DMS79 (cell line): ENCODE data around the gene LGALS1.
"Not testable (repeated sequence)": the region's sequence is repeated elsewhere in the genome, so short reads cannot be mapped to it uniquely, and the experiment has no call there.

Experiments used
- DNase-seq: peaks from one replicate; lab custom pipeline; 2025; lab: John Stamatoyannopoulos, UW

Gene LGALS1

DNA sequence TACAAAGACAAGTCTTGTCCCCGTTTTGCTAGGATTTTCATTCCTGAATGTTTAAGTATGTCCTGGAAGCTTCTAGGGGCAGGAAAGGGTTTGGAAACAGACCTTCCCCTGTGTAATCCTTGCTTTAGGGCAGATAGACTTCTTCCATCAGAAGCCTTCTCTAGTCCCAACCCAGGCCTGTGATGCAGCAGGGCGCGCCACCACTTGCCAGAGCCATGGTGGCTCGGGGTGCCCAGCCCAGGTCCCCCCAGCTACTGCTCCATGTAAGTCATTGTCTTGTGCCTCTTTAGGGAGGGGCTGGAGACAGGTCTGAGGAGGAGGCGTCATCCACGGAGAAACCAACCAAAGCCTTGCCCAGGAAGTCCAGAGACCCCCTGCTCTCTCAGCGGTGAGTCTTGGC, 15.0 kb downstream of the LGALS1 start:
- no peak for DNase-seq

- no peak for DNase-seq
These were observed 15.6 kb downstream of the LGALS1 start for GRCh38 chr22:37690901-37691504.

DNA sequence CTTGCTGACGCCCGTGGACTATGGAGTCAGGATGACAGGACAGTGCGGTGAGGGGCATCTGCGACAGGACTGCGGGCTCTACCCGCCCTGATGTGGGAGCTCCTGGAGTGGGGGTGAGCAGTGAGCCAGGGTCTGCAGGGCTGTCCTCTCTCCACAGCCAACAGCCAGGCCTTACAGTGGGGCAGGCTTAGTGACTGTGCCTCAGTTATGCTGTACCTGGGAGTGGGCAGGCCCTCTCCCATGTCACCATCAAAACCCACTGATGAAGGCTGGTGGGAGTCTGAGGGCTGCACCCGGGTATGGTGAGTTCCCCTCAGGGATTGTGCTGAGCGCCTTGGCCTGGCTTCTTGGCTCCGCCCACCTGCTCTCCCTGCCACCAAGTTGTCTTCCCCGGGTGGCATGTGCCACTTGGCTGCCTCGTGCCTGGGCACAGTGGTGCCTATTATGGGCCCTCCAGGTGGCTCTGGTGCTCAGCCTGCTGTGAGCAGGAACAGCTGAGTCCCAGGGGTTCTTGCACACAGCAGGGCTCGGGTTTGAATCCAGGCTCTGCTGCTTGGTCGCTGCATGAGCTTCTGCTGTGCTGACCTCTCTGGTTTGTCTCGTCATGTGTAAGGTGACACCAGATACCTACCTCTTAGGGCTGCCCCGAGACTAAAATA, 17.3 kb downstream of the LGALS1 start:
- no peak for DNase-seq

DNA sequence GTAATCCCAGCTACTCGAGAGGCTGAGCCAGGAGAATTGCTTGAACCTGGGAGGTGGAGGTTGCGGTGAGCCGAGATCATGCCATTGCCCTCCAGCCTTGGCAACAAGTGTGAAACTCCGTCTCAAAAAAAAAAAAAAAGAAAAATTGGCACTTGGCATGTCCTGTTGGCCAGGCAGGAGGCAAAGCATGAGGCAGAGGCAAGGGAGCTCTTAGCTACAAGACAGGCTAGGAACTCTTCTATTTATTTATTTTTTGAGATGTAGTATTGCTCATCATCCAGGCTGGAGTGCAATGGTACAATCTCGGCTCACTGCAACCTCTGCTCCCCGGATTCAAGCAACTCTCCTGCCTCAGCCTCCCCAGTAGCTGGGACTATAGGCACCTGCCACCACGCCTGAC, 18.7 kb downstream of the LGALS1 start:
- DNase-seq: not testable (repeated sequence)

DNA sequence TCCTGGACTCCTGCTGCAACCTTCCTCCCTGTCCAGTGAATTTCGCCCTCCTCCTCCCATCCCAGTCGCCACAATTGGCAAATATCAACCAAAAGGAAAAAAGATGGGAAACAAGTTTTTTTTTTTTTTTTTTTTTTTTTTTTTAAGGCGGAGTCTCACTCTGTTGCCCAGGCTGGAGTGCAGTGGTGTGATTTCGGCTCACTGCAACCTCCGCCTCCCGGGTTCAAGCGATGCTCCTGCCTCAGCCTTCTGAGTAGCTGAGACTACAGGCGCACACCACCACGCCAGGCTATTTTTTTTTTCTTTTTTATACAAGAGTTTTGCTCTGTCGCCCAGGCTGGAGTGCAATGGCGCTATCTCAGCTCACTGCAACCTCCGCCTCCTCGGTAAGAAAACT, 20.8 kb downstream of the LGALS1 start:
- DNase-seq: not testable (repeated sequence)

DNA sequence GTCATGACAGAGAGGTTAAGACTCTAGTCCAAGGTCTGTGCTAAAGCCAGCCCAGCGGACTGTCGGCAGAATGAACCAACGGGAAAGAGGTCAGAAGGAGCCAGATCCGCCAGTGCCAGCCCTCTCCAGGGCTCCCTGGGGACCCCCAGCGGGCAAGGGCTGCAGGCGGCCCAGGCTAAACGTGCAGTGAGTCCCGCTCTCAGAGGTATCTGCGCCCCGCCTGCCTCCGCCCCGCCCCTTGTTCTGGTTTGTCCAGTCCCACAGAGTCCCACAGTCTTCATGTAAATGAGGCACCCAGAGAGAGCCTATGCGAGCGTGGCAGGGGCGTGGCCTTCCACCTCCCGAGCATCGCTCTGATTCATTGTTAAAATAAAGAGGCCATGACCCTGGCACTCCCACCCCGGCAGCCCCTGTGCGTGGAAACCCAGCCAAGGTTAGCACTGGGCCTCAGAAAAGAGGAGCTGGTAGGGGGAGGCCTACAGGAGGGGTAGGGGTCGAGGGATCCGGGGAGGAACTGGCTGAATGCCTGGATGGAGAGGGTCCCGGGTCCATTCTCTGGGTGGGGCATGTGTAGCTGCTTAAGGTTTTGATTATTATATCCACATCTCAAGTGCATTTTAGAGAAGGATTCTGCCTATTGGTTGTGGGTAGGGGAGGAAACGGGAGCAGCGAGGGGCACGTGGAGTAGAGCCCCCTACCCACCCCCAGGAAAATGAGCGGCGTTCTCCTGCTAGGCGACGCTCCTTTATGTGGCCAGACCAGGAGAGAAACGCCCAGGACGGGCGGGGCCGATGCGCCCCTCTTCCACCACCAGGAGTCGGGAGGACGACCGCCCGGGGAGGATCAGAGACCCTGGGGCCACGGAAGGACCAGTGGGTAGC, 21.5 kb downstream of the LGALS1 start, which contains the start of gene TRIOBP:
Gene TRIOBP, plus strand, starts transcription at position 392 of the 881 bp plus-strand sequence. CDS start 4,318 bp downstream, outside the sequence.
- peak; percentile 90 for DNase-seq

- DNase-seq: no peak
These were observed 22.1 kb downstream of the LGALS1 start for GRCh38 chr22:37697538-37697835.

GRCh38 chr22:37701141-37701786, 25.8 kb downstream of the LGALS1 start:
- no peak for DNase-seq

DNA sequence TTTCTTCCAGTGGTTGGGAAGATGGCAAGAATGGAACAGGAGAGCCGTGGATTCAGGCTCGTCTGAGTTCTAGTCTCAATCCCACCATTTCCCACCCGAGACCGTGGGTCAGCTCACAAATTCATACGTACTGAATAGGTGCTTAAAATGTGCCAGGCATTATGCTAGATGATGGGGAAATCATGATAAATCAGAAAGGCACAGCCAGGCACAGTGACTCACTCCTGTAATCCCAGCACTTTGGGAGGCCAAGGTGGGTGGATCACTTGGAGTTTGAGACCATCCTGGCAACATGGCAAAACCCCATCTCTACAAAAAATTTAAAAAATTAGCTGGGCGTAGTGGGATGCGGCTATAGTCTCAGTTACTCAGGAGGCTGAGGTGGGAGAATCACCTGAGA, 28.5 kb downstream of the LGALS1 start:
- DNase-seq: no peak

GRCh38 chr22:37704645-37705044, 29.2 kb downstream of the LGALS1 start:
- no peak for DNase-seq

DNA sequence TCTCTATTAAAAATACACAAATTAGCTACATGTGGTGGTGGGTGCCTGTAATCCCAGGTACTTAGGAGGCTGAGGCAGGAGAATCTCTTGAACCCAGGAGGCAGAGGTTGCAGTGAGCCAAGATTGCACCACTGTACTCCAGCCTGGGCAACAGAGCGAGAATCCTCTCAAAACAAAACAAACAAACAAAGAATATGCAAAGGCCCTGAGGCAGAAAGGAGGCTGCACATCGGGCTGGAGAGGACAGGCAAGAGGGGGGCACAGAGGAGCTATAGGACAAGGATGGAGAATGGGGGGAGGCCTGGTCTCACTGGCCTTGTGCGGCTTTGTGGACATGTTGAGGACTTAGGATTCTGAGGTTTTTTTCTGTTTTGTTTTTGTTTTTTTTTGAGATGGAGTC, 29.8 kb downstream of the LGALS1 start:
- no peak for DNase-seq

DNA sequence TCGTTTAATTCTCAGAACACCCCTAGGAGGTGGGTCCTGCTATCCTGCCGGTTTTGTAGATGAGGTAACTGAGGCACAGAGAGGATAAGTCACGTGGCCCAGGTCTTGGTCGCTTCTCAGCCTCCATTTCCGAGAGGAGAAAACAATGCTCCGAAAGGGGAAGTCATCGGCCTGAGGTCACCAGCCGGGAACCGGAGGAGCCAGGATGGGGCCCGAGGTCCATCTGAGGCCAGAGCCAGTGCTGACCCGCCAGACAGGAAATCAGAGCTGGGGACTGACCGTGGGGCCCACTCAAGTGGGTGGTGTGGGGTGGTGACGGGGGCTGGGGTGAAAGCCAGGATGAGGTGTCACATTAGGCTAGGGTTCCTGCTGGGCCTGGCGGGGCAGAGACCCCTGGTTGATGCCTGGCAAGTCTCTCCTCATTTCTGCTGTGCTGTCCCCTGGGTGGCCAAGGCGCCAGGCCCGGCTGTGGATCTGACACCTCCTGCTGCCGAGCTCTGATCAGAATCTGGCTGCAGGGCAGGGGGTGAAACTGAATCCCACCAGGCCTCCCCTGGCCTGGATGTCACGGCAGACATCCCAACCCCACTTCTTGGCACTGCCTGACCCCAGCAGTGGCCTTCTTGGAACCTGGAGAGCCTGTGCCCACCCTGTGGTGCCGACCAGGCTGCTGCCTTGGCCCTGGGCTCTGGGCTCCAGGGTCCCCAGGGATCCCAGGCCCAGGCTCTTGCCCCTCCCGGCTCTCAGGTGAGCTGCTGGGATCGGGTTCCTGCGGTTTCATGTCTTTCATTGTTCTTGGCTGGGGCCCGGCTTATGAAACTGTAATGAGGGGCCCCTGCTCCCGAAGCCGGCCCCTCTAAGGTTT, 33.4 kb downstream of the LGALS1 start:
- DNase-seq: no peak

GRCh38 chr22:37709445-37709765, 34.0 kb downstream of the LGALS1 start:
- no peak for DNase-seq

DNA sequence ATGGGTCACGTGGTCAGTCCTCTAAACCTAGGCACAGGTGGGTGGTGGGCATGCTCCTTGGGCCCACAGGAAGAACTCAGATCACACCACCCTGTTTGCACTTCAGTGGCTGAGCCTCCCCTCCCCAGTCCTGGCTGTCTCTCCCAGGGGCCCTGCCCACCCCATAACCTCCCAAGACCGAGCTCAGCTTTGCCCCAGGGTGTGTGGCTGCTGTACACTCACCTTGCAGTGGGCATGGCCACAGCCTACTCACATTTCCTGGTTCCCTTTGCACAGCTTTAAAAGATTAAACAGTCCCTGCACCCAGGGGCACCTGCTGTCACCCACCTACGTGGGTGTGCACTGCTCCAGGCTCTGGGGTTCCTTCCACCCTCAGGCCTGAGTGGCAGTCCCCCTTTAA, 35.2 kb downstream of the LGALS1 start:
- DNase-seq: no peak

DNA sequence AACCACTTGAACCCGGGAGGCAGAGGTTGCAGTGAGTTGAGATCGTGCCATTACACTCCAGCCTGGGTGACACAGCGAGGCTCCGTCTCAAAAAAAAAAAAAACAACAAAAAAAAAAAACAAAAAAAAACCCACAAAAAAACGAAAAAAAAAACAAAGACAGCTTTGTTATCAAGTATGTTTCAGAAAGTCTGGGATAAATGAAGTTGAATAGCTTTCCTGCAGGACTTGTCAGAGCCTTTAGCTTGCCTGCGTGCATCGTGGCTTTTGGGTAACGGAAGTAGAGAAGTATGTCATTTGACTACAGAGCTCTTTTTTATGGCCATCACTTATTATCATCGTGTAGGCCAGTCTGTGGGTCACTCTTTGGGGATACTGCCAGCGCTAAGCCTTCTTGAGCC, 36.1 kb downstream of the LGALS1 start:
- no peak for DNase-seq

- DNase-seq: no peak
These were observed 38.3 kb downstream of the LGALS1 start for GRCh38 chr22:37713761-37714160.

GRCh38 chr22:37714634-37715033, 39.2 kb downstream of the LGALS1 start:
- DNase-seq: no peak

GRCh38 chr22:37715760-37716159, 40.3 kb downstream of the LGALS1 start:
- DNase-seq: no peak

DNA sequence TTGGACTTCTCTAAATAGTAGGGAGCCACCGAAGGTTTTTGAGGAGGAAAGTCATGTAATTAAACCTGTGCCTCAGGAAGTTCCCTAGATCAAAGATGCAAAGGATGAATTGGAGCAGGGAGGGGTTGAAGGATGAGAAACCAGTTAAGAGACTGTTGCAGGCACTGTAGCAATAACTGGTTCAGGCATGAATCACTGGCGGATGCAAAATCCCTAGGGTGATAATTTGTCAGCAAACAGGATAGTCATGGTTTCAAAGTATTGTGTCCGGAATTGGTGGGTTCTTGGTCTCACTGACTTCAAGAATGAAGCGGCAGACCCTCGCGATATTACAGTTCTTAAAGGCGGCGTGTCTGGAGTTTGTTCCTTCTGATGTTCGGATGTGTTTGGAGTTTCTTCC, 41.3 kb downstream of the LGALS1 start:
- no peak for DNase-seq

DNA sequence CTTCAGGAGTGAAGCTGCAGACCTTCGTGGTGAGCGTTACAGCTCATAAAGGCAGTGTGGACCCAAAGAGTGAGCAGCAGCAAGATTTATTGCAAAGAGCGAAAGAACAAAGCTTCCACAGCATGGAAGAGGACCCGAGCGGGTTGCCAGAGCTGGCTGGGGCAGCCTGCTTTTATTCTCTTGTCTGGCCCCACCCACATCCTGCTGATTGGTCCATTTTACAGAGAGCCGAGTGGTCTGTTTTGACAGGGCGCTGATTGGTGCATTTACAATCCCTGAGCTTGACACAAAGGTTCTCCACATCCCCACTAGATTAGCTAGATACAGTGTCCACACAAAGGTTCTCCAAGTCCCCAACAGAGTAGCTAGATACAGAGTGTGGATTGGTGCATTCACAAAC, 41.8 kb downstream of the LGALS1 start:
- not testable (repeated sequence) for DNase-seq

DNA sequence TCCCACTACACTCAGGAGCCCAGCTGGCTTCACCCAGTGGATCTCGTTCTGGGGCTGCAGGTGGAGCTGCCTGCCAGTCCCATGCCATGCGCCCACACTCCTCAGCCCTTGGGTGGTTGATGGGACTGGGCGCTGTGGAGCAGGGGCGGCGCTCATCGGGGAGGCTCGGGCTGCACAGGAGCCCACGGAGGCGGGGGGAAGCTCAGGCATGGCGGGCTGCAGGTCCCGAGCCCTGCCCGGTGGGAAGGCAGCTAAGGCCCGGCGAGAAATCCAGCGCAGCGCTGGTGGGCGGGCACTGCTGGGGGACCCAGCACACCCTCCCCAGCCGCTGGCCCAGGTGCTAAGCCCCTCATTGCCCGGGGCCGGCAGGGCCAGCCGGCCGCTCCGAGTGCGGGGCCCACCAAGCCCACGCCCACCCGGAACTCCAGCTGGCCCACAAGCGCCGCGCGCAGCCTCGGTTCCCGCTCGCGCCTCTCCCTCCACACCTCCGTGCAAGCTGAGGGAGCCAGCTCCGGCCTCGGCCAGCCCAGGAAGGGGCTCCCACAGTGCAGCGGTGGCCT, 42.4 kb downstream of the LGALS1 start:
- not testable (repeated sequence) for DNase-seq
